Measurements from ENCODE around the gene UBE2M.

DNA sequence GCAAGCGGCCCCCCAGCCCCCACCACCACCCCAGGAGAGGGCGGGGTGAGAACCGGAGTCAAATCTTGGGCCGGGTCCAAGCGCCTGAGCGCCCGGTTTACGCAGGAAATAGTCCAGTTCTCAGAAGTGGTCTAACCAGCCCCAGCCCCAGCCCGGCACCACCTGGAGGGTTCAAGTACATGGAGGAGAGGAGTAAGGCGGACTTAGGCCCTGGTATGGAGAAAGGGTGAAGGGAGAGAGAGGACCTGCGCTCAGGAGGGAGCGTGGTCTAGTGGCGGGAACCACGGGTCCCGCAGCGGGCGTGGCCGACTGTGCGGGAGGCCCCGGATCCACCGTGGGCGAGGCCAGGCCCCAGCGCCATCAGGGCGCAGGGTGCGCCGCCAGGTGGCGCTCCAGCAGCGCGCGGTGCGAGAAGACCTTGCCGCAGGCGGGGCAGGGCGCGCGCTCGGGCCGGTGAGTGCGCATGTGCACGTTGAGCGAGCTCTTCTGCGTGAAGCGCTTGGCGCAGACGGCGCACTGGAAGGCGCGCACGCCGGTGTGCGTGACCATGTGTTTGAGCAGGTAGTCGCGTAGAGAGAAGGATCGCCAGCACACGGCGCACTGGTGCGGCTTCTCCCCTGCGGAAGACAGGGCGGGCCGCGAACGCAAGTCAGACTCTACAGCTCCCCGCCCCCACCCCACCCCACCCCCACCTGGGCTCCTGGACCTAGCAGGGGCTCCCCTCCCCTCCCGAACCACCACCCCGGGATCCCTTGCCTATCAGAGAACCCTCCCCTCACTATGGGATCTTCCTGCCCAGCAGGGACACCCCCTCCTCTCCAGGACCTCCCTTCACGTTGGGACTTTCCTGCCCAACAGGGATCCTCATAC is 44.5 kb downstream of the UBE2M start:
- TF ChIP-seq, protein P1, sequence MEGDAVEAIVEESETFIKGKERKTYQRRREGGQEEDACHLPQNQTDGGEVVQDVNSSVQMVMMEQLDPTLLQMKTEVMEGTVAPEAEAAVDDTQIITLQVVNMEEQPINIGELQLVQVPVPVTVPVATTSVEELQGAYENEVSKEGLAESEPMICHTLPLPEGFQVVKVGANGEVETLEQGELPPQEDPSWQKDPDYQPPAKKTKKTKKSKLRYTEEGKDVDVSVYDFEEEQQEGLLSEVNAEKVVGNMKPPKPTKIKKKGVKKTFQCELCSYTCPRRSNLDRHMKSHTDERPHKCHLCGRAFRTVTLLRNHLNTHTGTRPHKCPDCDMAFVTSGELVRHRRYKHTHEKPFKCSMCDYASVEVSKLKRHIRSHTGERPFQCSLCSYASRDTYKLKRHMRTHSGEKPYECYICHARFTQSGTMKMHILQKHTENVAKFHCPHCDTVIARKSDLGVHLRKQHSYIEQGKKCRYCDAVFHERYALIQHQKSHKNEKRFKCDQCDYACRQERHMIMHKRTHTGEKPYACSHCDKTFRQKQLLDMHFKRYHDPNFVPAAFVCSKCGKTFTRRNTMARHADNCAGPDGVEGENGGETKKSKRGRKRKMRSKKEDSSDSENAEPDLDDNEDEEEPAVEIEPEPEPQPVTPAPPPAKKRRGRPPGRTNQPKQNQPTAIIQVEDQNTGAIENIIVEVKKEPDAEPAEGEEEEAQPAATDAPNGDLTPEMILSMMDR (IDR thresholded peaks at IDR 0.05) = peak; percentile 83 to 88 (median 88)
- no peak for TF ChIP-seq POLR2A (IDR thresholded peaks at IDR 0.05)
